Astrocyte (in vitro differentiated cells and primary cell): ENCODE measurements around the gene UCN. TPM values are rescaled to one million over a fixed set of nuclear protein-coding genes. Genes with fewer than 3 reads are reported as not detected.

Experiments
- DNase-seq: peaks from one replicate; pipeline ENCODE4 v3.0.0-alpha.2; 2010; ENCODE audit warnings: low read depth
- FAIRE-seq: peaks from 2 replicates; lab custom pipeline; 2011; peaks lifted over from hg19 to GRCh38; lab: Jason Lieb, UNC
- H2AFZ ChIP-seq: 2 replicates; pipeline ENCODE4 v1.6.0; 2012; ENCODE audit warnings: low read depth, low read length, inconsistent platforms
- H3K27ac ChIP-seq: 2 replicates; pipeline ENCODE4 v1.5.1; 2011; ENCODE audit warnings: low read depth, low read length, inconsistent platforms
- H3K27me3 ChIP-seq: 2 replicates; pipeline ENCODE4 v1.6.0; 2011; ENCODE audit warnings: low read length, inconsistent platforms; ENCODE audit not compliant: insufficient read depth
- H3K36me3 ChIP-seq: 2 replicates; pipeline ENCODE4 v1.5.1; 2011; ENCODE audit warnings: low read length, inconsistent platforms; ENCODE audit not compliant: insufficient read depth
- H3K4me1 ChIP-seq: 2 replicates; pipeline ENCODE4 v1.5.1; 2011; ENCODE audit warnings: low read length, inconsistent platforms; ENCODE audit not compliant: insufficient read depth
- H3K4me2 ChIP-seq: 2 replicates; pipeline ENCODE4 v1.6.0; 2012; ENCODE audit warnings: low read length, inconsistent platforms
- H3K4me3 ChIP-seq: 2 replicates; pipeline ENCODE4 v1.5.1; 2011; ENCODE audit warnings: low read depth, mild to moderate bottlenecking, low read length, inconsistent platforms; ENCODE audit not compliant: insufficient read depth
- H3K79me2 ChIP-seq: 2 replicates; pipeline ENCODE4 v1.6.0; 2012; ENCODE audit warnings: mild to moderate bottlenecking, low read length, inconsistent platforms; ENCODE audit not compliant: insufficient read depth
- H3K9ac ChIP-seq: 2 replicates; pipeline ENCODE4 v1.6.0; 2012; ENCODE audit warnings: mild to moderate bottlenecking, low read length, inconsistent platforms
- H3K9me3 ChIP-seq: 2 replicates; pipeline ENCODE4 v1.5.1; 2012; ENCODE audit warnings: low read depth, mild to moderate bottlenecking, low read length, inconsistent platforms; ENCODE audit not compliant: insufficient read depth
- H4K20me1 ChIP-seq: 2 replicates; pipeline ENCODE4 v1.6.0; 2012; ENCODE audit warnings: low read length, inconsistent platforms; ENCODE audit not compliant: insufficient read depth
- H3K27ac Mint-ChIP-seq: one replicate; pipeline ENCODE4 v1.8.0; 2021; ENCODE audit warnings: mild to moderate bottlenecking, mixed read lengths; ENCODE audit not compliant: unreplicated experiment
- H3K27me3 Mint-ChIP-seq: one replicate; pipeline ENCODE4 v1.8.0; 2021; ENCODE audit warnings: low read depth, mixed read lengths; ENCODE audit not compliant: unreplicated experiment
- H3K36me3 Mint-ChIP-seq: one replicate; pipeline ENCODE4 v1.8.0; 2021; ENCODE audit warnings: low read depth, mixed read lengths; ENCODE audit not compliant: unreplicated experiment
- H3K4me1 Mint-ChIP-seq: one replicate; pipeline ENCODE4 v1.8.0; 2021; ENCODE audit warnings: low read depth, mixed read lengths; ENCODE audit not compliant: unreplicated experiment
- H3K4me3 Mint-ChIP-seq: one replicate; pipeline ENCODE4 v1.8.0; 2021; ENCODE audit warnings: mild to moderate bottlenecking, moderate library complexity, mixed read lengths; ENCODE audit not compliant: unreplicated experiment
- H3K9me3 Mint-ChIP-seq: one replicate; pipeline ENCODE4 v1.8.0; 2021; ENCODE audit warnings: mild to moderate bottlenecking, mixed read lengths; ENCODE audit not compliant: unreplicated experiment
- CTCF ChIP-seq: IDR thresholded peaks from 2 replicates; pipeline ENCODE4 v1.5.1; 2011; ENCODE audit warnings: low read depth, mild to moderate bottlenecking, inconsistent platforms, low read length, moderate library complexity; ENCODE audit not compliant: insufficient read depth
- EZH2 ChIP-seq: IDR thresholded peaks from 2 replicates; pipeline ENCODE4 v1.6.1; 2012; ENCODE audit warnings: mild to moderate bottlenecking, low read length, inconsistent platforms; ENCODE audit not compliant: insufficient read depth
- total RNA-seq: library from RNA; stranded (reverse); gene quantifications from 2 replicates; pipeline ENCODE4 v1.2.1, GENCODE V29; 2021

The UCN gene
- total RNA-seq, 1 donor from 2014 or later: 1.1 TPM

GRCh38 chr2:27306136-27306535 is 2.1 kb downstream of the UCN start:
- TF ChIP-seq EZH2: no peak
- Mint-ChIP-seq H3K4me3 (no peak overlapping the region), H3K27me3 (peaks cover 36% of the 10 kb centered on the region), H3K36me3 (peaks cover 8% of the 10 kb centered on the region), H3K4me1 (no peaks in the 10 kb centered on the region), H3K27ac (no peak overlapping the region), H3K9me3 (peaks cover 4% of the 10 kb centered on the region)
- H3K27me3 ChIP-seq: peaks cover 45% of the 10 kb centered on the region
- H3K79me2 ChIP-seq: no peaks in the 10 kb centered on the region
- H3K9me3 ChIP-seq: no peaks in the 10 kb centered on the region
- no peaks in the 10 kb centered on the region for H3K36me3 ChIP-seq
- H3K9ac ChIP-seq: no peak overlapping the region
- H4K20me1 ChIP-seq: peaks cover 23% of the 10 kb centered on the region
- FAIRE-seq (no peak), DNase-seq (no peak)
- H3K4me1 ChIP-seq: peaks cover 3% of the 10 kb centered on the region
- H3K4me3 ChIP-seq: no peak overlapping the region
- no peak overlapping the region for H3K4me2 ChIP-seq
- H2AFZ ChIP-seq: no peak overlapping the region
- no peak overlapping the region for H3K27ac ChIP-seq

GRCh38 chr2:27305516-27305915 is 2.7 kb downstream of the UCN start:
- Mint-ChIP-seq H3K4me3 (no peak overlapping the region), H3K36me3 (peaks cover 8% of the 10 kb centered on the region), H3K27ac (no peak overlapping the region), H3K9me3 (peaks cover 4% of the 10 kb centered on the region), H3K27me3 (peaks cover 36% of the 10 kb centered on the region), H3K4me1 (no peaks in the 10 kb centered on the region)
- H3K36me3 ChIP-seq: no peaks in the 10 kb centered on the region
- H3K4me1 ChIP-seq: peaks cover 3% of the 10 kb centered on the region
- no peak overlapping the region for H3K4me3 ChIP-seq
- H3K9ac ChIP-seq: no peak overlapping the region
- no peak overlapping the region for H3K4me2 ChIP-seq
- H3K9me3 ChIP-seq: no peaks in the 10 kb centered on the region
- no peak for FAIRE-seq
- no peak for DNase-seq
- TF ChIP-seq EZH2 (no peak), CTCF (no peak)
- H2AFZ ChIP-seq: no peak overlapping the region
- H3K27me3 ChIP-seq: peaks cover 45% of the 10 kb centered on the region
- no peaks in the 10 kb centered on the region for H3K79me2 ChIP-seq
- H4K20me1 ChIP-seq: peaks cover 23% of the 10 kb centered on the region
- no peak overlapping the region for H3K27ac ChIP-seq

GRCh38 chr2:27304488-27305240 is 3.6 kb downstream of the UCN start:
- Histone ChIP-seq H2AFZ (no peak overlapping the region), H3K9ac (no peak overlapping the region), H3K27me3 (peaks cover 45% of the 10 kb centered on the region), H3K4me1 (peaks cover 3% of the 10 kb centered on the region), H3K79me2 (no peaks in the 10 kb centered on the region), H3K9me3 (no peaks in the 10 kb centered on the region), H3K4me3 (no peak overlapping the region), H3K27ac (no peak overlapping the region), H4K20me1 (peaks cover 20% of the 10 kb centered on the region), H3K36me3 (no peaks in the 10 kb centered on the region), H3K4me2 (no peak overlapping the region)
- H3K27me3 Mint-ChIP-seq: peaks cover 35% of the 10 kb centered on the region
- H3K9me3 Mint-ChIP-seq: peaks cover 2% of the 10 kb centered on the region
- TF ChIP-seq CTCF (no peak), EZH2 (no peak)
- H3K27ac Mint-ChIP-seq: no peak overlapping the region
- peaks cover 6% of the 10 kb centered on the region for H3K36me3 Mint-ChIP-seq
- DNase-seq: no peak
- no peak for FAIRE-seq
- H3K4me3 Mint-ChIP-seq: no peak overlapping the region
- H3K4me1 Mint-ChIP-seq: no peaks in the 10 kb centered on the region
